Vagina (tissue), 2 donors: ENCODE measurements around the gene ABCF2.

ENCODE experiments used
- POLR2A ChIP-seq, 2 donors: fragments of 450-650 bp; IDR thresholded peaks; one replicate each; pipeline ENCODE4 v1.6.1; 2017; ENCODE audit warnings: antibody characterized with exemption in 2 of 2, mild to moderate bottlenecking in 2 of 2, moderate library complexity in 2 of 2
- TF ChIP-seq, protein P1 (sequence below), 3 experiments: fragments of 450-650 bp in 2 of 3; fragments of 200-600 bp in 1 of 3; sonication (generic) in 1 of 3; IDR thresholded peaks; one replicate each; pipeline ENCODE4 v1.5.1; 2017 to 2019; ENCODE audit warnings: antibody characterized with exemption in 3 of 3, mild to moderate bottlenecking in 2 of 3, moderate library complexity in 2 of 3

DNA sequence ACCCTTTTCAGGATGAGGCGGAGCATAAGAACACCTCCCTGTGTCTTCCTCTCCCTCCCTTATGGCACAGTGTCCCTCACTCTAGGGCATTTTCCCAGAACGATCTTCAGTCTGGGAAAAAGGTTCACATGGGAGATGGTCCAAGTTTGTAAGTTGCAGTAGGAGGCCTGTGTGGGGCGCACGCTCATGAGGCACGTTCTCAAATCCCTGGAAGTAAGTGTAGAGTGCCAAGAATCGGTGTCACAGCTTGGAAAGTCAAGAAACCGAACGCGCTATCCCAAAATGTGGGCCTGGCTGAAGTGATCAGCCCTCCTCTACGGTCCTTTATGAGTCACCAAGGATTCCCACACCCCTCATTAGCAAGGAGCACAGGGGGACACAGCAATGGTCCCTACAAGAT is 45.4 kb upstream of the ABCF2 start:
- TF ChIP-seq, protein P1, sequence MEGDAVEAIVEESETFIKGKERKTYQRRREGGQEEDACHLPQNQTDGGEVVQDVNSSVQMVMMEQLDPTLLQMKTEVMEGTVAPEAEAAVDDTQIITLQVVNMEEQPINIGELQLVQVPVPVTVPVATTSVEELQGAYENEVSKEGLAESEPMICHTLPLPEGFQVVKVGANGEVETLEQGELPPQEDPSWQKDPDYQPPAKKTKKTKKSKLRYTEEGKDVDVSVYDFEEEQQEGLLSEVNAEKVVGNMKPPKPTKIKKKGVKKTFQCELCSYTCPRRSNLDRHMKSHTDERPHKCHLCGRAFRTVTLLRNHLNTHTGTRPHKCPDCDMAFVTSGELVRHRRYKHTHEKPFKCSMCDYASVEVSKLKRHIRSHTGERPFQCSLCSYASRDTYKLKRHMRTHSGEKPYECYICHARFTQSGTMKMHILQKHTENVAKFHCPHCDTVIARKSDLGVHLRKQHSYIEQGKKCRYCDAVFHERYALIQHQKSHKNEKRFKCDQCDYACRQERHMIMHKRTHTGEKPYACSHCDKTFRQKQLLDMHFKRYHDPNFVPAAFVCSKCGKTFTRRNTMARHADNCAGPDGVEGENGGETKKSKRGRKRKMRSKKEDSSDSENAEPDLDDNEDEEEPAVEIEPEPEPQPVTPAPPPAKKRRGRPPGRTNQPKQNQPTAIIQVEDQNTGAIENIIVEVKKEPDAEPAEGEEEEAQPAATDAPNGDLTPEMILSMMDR (IDR thresholded peaks at IDR 0.05) = no peak
- no peak for TF ChIP-seq POLR2A (IDR thresholded peaks at IDR 0.05)
